NCI-H226 (cell line): ENCODE data around the gene TET2.

Source experiments
- DNase-seq: peaks from one replicate; pipeline ENCODE4 v3.0.0-alpha.2; 2015

The TET2 gene

DNA sequence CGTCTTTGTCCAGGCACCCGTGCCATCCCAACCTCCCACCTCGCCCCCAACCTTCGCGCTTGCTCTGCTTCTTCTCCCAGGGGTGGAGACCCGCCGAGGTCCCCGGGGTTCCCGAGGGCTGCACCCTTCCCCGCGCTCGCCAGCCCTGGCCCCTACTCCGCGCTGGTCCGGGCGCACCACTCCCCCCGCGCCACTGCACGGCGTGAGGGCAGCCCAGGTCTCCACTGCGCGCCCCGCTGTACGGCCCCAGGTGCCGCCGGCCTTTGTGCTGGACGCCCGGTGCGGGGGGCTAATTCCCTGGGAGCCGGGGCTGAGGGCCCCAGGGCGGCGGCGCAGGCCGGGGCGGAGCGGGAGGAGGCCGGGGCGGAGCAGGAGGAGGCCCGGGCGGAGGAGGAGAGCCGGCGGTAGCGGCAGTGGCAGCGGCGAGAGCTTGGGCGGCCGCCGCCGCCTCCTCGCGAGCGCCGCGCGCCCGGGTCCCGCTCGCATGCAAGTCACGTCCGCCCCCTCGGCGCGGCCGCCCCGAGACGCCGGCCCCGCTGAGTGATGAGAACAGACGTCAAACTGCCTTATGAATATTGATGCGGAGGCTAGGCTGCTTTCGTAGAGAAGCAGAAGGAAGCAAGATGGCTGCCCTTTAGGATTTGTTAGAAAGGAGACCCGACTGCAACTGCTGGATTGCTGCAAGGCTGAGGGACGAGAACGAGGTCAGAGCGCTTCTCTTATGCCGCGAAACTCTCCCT lies at the start of gene TET2:
TSS of gene TET2 (plus strand) at position 601 of the 740 bp plus-strand sequence. CDS start 87,067 bp downstream, outside the sequence.
- DNase-seq: peak; percentile 66

- no peak for DNase-seq
Measured at GRCh38 chr4:105102016-105102415, 44.7 kb upstream of the TET2 start.

DNA sequence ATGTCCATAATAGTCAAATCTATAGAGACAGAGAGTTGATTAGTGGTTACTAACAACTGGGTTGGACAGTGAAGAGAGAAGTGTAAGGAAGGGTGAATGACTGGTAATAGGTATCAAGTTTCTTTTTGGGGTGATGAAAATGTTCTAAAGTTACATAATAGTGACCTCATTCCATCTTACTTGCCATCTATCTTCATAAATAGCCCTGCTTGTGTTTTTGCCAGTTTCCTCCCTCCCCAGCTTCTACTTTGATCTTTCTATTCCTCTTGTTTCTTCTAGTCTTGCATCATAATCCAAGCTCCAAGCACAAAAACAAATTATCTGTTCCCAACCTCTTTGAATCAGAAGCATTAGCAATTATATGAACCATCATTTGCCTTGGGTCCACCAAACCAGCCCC lies 40.2 kb upstream of the TET2 start:
- DNase-seq: peak; percentile 30

DNA sequence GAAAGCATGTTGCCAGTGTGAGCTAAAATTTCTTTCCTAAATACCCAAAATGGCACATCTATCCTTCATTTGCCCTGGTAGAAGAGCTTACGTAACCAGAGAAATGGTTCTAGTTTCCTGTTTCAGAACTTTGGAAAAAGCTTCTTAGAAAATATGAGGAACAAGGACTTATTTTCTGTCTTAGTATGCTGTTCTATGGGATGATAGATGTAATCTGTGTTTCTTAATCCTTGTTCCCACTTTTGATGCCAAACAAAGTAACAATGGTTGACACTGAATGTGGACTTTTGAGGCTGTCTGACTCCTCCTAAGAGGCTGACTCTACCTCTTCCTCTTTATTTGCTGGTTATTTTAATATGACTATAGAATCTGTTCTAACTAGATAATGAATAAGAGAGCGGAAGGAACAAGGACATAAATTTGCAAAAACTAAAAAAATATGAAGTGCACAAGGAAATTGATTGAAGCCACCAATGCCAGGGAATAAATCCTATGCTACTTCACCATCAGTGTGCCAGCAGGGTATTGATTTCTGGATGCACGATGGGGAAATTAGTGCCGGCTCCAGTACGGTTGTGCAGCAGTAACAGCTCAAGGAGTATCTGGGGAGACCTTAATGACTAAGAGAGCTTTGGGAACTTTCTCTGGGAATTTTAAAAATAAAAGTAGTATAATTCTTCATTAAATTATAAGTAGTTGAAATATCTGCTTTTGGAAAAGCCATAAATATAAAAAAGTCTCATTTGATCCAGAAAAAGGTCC lies 39.4 kb upstream of the TET2 start:
- DNase-seq: no peak

DNA sequence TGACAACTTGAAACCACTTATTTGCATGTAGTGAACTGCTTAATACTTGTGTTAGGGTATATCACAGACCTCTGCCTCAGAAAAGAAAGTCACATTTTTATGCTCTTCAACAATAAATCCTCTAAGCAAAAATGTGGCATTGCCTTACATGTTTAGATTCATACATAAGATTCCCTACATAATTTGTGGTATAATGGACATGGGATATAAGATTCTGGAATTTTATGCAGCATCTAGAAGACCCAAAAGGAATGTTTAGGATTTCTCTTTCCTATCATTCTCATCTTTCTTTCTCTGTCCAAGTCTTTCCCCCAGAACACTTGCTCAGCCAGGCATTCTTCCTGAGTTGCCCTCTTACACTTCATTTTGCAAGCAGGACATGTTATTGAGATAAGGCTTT lies 37.7 kb upstream of the TET2 start:
- DNase-seq: peak; percentile 23

GRCh38 chr4:105112274-105112673 lies 34.4 kb upstream of the TET2 start:
- DNase-seq: no peak

- no peak for DNase-seq
Measured at GRCh38 chr4:105113800-105114199, 32.9 kb upstream of the TET2 start.

- DNase-seq: no peak
Measured at GRCh38 chr4:105116616-105117319, 29.9 kb upstream of the TET2 start.

DNA sequence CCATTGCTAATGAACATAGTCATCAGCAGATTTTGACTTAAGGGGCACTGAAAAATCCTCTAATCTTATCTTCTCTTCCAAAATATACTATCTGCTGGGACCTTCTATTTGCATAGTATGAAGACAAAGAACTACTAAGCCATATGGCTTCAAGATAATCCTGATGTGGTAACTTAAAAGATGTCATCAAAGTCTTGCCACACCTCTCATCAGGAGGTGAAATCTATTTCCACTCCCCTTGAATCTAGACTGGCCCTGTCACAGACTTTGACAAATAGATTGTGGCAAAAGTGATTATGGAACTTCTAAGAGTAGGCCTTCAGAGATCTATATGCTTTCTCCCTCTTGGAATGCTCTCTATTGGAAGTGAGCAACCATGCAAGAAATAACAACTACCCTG lies 27.3 kb upstream of the TET2 start:
- no peak for DNase-seq

GRCh38 chr4:105120626-105121025 lies 26.1 kb upstream of the TET2 start:
- DNase-seq: no peak

DNA sequence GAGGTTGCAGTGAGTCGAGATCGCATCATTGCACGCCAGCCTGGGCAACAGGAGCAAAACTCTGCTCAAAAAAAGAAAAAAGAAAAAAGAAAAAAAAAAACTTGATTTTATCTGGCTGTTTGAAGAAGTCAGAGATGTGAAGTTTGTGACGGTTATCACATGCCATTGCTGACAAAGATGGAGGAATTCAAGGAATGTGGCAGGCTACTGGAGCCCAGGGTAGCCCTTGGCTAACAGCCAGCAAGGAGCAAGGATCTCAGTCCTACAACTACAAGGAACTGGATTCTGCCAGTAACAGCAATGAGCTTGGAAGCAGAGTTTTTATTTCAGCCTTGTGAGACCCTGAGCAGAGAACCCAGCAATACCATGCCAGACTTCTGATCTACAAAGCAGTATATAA lies 24.3 kb upstream of the TET2 start:
- peak; percentile 71 for DNase-seq

DNA sequence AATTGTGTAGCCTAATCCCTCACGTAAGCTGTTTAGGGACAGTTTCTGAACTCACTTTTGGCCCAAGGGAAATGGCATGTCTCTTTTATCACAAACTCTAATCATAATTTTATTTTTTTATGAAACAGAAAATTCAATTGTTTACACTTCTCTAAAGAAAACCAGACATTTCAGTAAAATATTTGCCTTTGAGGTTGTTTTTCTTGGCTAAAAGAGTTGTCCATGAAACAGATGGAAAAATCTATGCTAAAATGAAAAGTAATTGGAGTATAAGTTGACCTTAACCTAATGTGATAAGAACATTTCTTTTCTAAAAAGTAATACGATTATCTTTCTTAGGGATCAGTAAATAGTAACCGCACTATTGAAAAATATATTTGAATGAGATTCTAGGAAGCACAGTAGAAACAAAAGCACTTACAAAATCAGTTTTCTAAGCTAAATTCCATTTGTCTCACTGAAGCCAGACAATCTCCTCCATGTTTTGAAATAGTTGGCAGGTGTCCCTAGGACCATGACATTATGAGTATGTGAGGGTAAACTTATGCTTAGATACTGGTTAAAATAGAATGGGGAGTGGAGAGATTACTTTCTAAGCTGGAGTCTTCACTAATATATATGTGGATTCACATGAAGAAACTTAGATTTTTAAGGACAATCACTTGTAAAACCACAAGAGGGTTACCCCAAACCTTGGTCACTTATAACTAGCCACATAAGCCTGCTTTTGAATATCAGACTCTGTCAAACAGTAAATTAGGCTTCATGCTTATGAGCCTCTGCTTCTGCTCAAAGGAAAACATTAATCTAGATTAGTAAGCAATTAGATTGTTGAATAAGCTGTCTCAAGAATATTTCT lies 20.1 kb upstream of the TET2 start:
- DNase-seq: peak; percentile 26

DNA sequence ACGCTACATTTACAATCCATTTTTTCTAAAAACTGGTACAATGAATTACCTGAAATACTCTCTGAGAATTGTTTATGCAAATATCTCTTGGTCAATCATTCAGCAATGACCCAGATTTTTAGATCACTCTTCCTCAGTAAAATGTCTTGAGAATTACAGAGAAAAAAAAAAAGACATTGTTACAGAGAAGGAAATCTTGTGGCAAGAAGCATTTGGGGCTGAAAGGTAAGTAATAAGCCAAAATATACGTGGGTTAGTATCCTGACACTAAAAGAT lies 19.6 kb upstream of the TET2 start:
- no peak for DNase-seq

GRCh38 chr4:105128208-105128607 lies 18.5 kb upstream of the TET2 start:
- DNase-seq: no peak

DNA sequence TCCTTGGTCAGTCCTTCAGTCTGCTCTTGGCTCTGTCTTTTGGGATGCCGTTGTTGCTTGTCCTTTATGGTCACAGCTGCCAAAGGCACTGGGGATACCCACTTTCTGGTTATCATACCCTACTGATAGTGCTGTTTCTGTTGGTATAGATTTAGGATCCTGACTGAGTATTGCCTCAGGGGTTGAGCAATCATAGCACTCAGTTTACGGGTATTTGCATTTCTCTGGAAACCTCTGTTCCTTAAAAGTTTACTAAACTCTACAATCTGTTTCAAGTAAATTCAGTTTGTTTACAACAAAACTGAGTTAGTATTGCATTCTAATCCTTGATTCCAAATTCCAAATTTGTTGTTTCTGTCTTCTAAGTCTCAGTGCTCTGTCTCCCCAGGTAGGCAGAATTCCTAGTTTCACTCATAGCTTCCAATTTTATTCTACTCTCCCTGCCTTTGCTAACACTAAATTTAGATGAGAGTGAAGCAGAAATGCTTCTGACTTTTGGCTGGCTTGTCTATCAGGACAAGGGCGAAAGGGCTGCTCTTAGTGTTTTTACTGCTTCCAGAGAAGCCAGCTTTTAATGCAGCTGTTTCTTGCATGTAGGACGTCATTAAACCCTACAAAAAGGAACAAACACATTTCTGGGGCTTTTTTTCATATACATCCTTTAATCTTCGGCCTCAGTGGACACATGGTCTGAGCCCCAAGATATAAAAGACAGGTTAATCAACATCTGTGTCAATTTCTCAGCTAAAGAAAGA lies 17.2 kb upstream of the TET2 start:
- no peak for DNase-seq

DNA sequence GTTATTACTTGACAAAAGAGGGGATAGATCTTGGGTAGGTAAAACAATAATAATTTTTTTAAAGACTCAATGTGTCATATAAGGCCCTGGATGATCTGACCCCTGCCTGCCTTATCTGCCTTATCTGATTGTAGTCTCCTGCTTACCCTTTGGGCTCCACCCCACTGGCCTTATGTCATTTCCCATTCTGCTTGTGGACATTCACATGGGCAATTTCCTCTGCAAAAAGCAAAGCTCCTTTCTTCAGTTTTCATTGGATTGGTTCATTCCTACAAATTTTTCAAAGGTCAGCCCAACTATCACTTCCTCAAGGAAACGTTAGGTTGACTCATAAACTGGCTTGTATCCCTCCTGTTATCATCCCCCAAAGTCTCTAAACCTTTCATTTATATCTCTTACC lies 15.7 kb upstream of the TET2 start:
- no peak for DNase-seq

DNA sequence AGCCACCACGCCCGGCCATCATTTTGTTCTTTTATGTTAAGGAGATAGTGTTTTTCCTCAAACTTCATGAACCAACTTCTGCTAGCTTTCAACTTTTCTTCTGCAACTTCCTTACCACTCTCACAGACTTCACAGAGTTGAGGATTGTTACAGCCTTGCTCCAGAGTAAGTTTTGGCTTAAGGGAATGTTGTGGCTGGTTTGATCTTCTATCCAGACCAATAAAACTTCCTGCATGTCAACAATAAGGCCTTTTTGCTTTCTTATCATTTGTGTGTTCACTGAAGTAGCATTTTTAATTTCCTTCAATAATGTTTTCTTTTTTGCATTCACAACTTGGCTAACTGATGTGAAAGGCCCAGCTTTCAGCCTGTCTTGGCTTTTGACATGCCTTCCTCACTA lies 12.7 kb upstream of the TET2 start:
- no peak for DNase-seq

- DNase-seq: peak; percentile 51
Measured at GRCh38 chr4:105135785-105136184, 10.9 kb upstream of the TET2 start.

GRCh38 chr4:105137121-105137875 lies 9.4 kb upstream of the TET2 start:
- no peak for DNase-seq

GRCh38 chr4:105139646-105140045 lies 7.0 kb upstream of the TET2 start:
- no peak for DNase-seq

DNA sequence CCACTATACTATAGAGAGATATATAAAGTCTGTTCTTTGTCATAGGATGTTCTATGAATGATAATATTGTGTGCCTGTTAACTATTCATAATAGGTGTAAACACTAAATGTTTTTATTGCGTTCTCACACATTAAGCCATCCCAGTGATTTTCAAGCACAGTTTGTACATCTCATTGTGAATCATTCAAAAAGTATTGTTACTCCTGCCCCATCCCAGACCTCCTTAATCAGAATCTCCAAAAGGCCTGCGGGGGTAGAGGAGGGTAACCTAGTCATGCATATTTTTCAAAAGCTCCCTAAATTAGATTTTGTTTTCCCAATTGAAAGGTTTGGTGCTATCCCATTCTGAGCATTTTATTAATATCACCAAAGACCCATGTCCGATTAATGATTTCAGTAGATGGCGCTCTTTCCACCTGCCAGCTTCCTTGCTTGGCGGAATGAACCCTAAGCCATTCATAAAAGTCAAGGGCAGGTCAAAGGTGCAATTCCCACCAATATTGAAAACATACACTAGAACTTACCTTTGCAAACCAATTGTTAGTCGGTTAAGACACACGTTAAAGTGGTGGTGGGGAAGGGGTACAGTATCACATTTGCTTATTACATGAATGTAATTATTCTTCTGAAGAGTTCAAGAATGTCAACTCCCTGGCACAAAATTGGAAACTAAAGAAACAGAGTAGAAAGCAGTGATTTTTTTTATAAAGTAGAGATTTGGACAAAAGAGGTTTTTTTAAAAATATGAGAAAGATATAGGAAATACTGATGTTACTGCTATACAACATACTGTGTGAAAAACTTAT lies 5.8 kb upstream of the TET2 start:
- DNase-seq: peak; percentile 25
